ENCODE measurements around the gene TAS2R46.
"Not testable (repeated sequence)": the region's sequence is repeated elsewhere in the genome, so short reads cannot be mapped to it uniquely, and the experiment has no call there.

The TAS2R46 gene

GRCh38 chr12:11033959-11034358, 28.1 kb downstream of the TAS2R46 start:
- not testable (repeated sequence) for DNase-seq (ENCODE audit: low read depth)

GRCh38 chr12:11031307-11031706, 30.8 kb downstream of the TAS2R46 start, which contains the start of gene TAS2R31:
Gene TAS2R31 (minus strand): TSS chr12:11031407. CDS start chr12:11031335, 72 bp downstream.
- no peak for DNase-seq (ENCODE audit: low read depth)

GRCh38 chr12:11026118-11026517, 36.0 kb downstream of the TAS2R46 start:
- no peak for DNase-seq (ENCODE audit: low read depth)

GRCh38 chr12:11023387-11023786, 38.7 kb downstream of the TAS2R46 start:
- DNase-seq (ENCODE audit: low read depth), result no peak

- no peak for DNase-seq (ENCODE audit: low read depth)
These were observed 39.6 kb downstream of the TAS2R46 start, which contains the start of gene TAS2R19 for GRCh38 chr12:11022520-11022919. Gene TAS2R19 (minus strand): TSS chr12:11022620. CDS start chr12:11022571, 49 bp downstream.

GRCh38 chr12:11016937-11017336, 45.2 kb downstream of the TAS2R46 start:
- no peak for DNase-seq (ENCODE audit: low read depth)

GRCh38 chr12:11015775-11016430, 46.2 kb downstream of the TAS2R46 start:
- DNase-seq (ENCODE audit: low read depth), result no peak

- DNase-seq (ENCODE audit: low read depth), result no peak
These were observed 47.9 kb downstream of the TAS2R46 start for GRCh38 chr12:11014234-11014633.

All from activated T-cell treated with anti-CD3 and anti-CD28 coated beads for 24 hours (primary cell).